Activated CD4-positive, alpha-beta T cell treated with anti-CD3 and anti-CD28 coated beads, Interleukin-2, amount 10 ng/mL, durations not matched to agents 24 days and 14 days (primary cell): Measurements from ENCODE around the gene NFE2L3. TPM values are rescaled to one million over a fixed set of nuclear protein-coding genes. Genes with fewer than 3 reads are reported as not detected.
"Not testable (repeated sequence)": the region's sequence is repeated elsewhere in the genome, so short reads cannot be mapped to it uniquely, and the experiment has no call there.

Source experiments
- DNase-seq: peaks from one replicate; pipeline ENCODE4 v3.0.0; 2022
- H3K27ac Mint-ChIP-seq: one replicate; pipeline ENCODE4 v1.8.0; 2022; ENCODE audit warnings: mild to moderate bottlenecking, mixed read lengths
- H3K27me3 Mint-ChIP-seq: one replicate; pipeline ENCODE4 v1.8.0; 2022; ENCODE audit warnings: mixed read lengths
- H3K36me3 Mint-ChIP-seq: one replicate; pipeline ENCODE4 v1.8.0; 2022; ENCODE audit warnings: low read depth, mild to moderate bottlenecking, mixed read lengths
- H3K4me1 Mint-ChIP-seq: one replicate; pipeline ENCODE4 v1.8.0; 2021; ENCODE audit warnings: mixed read lengths
- H3K4me3 Mint-ChIP-seq: one replicate; pipeline ENCODE4 v1.8.0; 2022; ENCODE audit warnings: mild to moderate bottlenecking, moderate library complexity, mixed read lengths
- H3K9me3 Mint-ChIP-seq: one replicate; pipeline ENCODE4 v1.8.0; 2021; ENCODE audit warnings: mixed read lengths
- intact Hi-C: fragments of 100-400 bp; cut with micrococcal nuclease; formaldehyde crosslinking; loops from one replicate; pipeline ENCODE4 v1.15.1; 2023
- total RNA-seq: library from RNA; stranded (reverse); gene quantifications from 2 replicates; pipeline ENCODE4 v1.2.3, GENCODE V29; 2022

Gene NFE2L3
- total RNA-seq, 1 donor from 2014 or later, result 67.8 TPM

GRCh38 chr7:26153241-26153822 lies 1.3 kb downstream of the NFE2L3 start:
- peak overlapping the region; percentile 99 for H3K27ac Mint-ChIP-seq
- H3K4me1 Mint-ChIP-seq, result peaks cover 55% of the 10 kb centered on the region
- DNase-seq, result peak; percentile 73
- peaks cover 1% of the 10 kb centered on the region for H3K27me3 Mint-ChIP-seq
- intact Hi-C loops, result loop anchor here (1.0 to 10.0 kb wide), 6 partner anchors 33 to 291 kb away; partner anchors contain the start of gene HNRNPA2B1
- H3K4me3 Mint-ChIP-seq, result peak overlapping the region; percentile 93
- H3K36me3 Mint-ChIP-seq, result peaks cover 35% of the 10 kb centered on the region
- H3K9me3 Mint-ChIP-seq, result peaks cover 3% of the 10 kb centered on the region

GRCh38 chr7:26153823-26154783 lies 2.1 kb downstream of the NFE2L3 start:
- H3K27ac Mint-ChIP-seq, result peak overlapping the region; percentile 99
- peak overlapping the region; percentile 93 for H3K4me3 Mint-ChIP-seq
- peaks cover 4% of the 10 kb centered on the region for H3K9me3 Mint-ChIP-seq
- peaks cover 41% of the 10 kb centered on the region for H3K36me3 Mint-ChIP-seq
- intact Hi-C loops, result loop anchor here (1.0 to 10.0 kb wide), 6 partner anchors 32 to 292 kb away; partner anchors contain the start of gene HNRNPA2B1
- DNase-seq, result peak; percentile 83
- H3K27me3 Mint-ChIP-seq, result peaks cover 1% of the 10 kb centered on the region
- H3K4me1 Mint-ChIP-seq, result peaks cover 63% of the 10 kb centered on the region

GRCh38 chr7:26155531-26156375 lies 3.8 kb downstream of the NFE2L3 start:
- Mint-ChIP-seq H3K4me1 (peaks cover 73% of the 10 kb centered on the region), H3K36me3 (peaks cover 55% of the 10 kb centered on the region), H3K27me3 (no peaks in the 10 kb centered on the region), H3K4me3 (peak overlapping the region; percentile 93), H3K9me3 (peaks cover 4% of the 10 kb centered on the region), H3K27ac (peak overlapping the region; percentile 99)
- intact Hi-C loops, result loop anchor here (1.0 to 10.0 kb wide), 6 partner anchors 11 to 261 kb away; no protein-coding TSS in a partner anchor
- peak; percentile 68 for DNase-seq

DNA sequence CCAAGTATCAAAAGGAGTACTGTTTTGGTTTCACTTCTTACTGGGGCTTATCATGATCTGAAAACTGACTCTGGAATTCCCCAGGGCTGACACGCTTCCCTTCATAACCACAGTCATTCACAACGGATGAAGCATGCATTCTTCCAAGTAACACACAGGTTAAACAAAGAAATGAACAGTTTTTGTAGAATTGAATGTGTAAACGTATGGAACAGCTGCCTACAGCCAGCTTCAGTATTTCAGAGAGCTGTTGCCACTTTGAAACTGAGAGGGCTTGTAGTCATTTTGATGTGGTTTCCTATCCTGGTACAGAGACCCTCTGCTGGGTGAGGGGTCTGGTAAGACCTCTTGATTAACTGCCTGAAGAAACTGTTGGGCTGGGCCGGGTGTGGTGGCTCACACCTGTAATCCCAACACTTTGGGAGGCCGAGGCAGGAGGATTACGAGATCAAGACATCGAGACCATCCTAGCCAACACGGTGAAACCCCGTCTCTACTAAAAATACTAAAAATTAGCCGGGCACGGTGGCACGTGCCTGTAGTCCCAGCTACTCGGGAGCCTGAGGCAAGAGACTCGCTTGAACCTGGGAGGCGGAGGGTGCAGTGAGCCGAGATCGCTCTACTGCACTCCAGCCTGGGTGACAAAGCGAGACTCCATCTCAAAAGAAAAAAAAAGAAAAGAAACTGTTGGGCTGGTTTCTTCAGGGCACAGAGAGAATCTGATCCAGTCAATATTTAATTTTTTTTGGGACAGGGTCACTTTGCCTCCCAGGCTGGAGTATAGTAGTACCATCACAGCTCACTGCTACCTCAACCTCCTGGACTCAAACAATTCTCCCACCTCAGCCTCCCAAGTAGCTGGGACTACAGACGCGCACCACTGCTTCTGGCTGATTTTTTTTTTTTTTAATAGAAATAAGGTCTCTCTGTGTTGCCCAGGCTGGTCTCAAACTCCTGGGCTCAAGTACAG lies 4.7 kb downstream of the NFE2L3 start:
- Mint-ChIP-seq H3K36me3 (peaks cover 61% of the 10 kb centered on the region), H3K27me3 (no peaks in the 10 kb centered on the region), H3K4me1 (peaks cover 71% of the 10 kb centered on the region), H3K9me3 (peaks cover 4% of the 10 kb centered on the region), H3K4me3 (peak overlapping the region; percentile 93), H3K27ac (peak overlapping the region; percentile 99)
- intact Hi-C loops, result loop anchor here (1.0 to 10.0 kb wide), 6 partner anchors 10 to 262 kb away; no protein-coding TSS in a partner anchor
- DNase-seq, result peak; percentile 90

- Mint-ChIP-seq H3K27me3 (no peaks in the 10 kb centered on the region), H3K4me3 (peak overlapping the region; percentile 93), H3K9me3 (peaks cover 4% of the 10 kb centered on the region), H3K27ac (peak overlapping the region; percentile 99), H3K4me1 (peaks cover 76% of the 10 kb centered on the region), H3K36me3 (peaks cover 66% of the 10 kb centered on the region)
- no peak for DNase-seq
- intact Hi-C loops, result loop anchor here (10.0 kb wide), 1 partner anchor 263 kb away; no protein-coding TSS in a partner anchor
These were observed 5.6 kb downstream of the NFE2L3 start for GRCh38 chr7:26157520-26158105.

- Mint-ChIP-seq H3K4me1 (peaks cover 80% of the 10 kb centered on the region), H3K27ac (peak overlapping the region; percentile 99), H3K27me3 (no peaks in the 10 kb centered on the region), H3K36me3 (peaks cover 67% of the 10 kb centered on the region), H3K4me3 (peak overlapping the region; percentile 93), H3K9me3 (peaks cover 4% of the 10 kb centered on the region)
- intact Hi-C loops, result loop anchor here (10.0 kb wide), 1 partner anchor 264 kb away; no protein-coding TSS in a partner anchor
- no peak for DNase-seq
These were observed 7.2 kb downstream of the NFE2L3 start for GRCh38 chr7:26159243-26159642.

- Mint-ChIP-seq H3K9me3 (peaks cover 4% of the 10 kb centered on the region), H3K36me3 (peaks cover 62% of the 10 kb centered on the region), H3K4me1 (peaks cover 70% of the 10 kb centered on the region), H3K27me3 (no peaks in the 10 kb centered on the region), H3K27ac (peak overlapping the region; percentile 73), H3K4me3 (no peak overlapping the region)
- intact Hi-C loops, result no loop called here
- DNase-seq, result no peak
These were observed 8.9 kb downstream of the NFE2L3 start for GRCh38 chr7:26160896-26161295.

GRCh38 chr7:26162431-26162830 lies 10.4 kb downstream of the NFE2L3 start:
- Mint-ChIP-seq H3K4me3 (no peak overlapping the region), H3K27ac (no peak overlapping the region), H3K27me3 (no peaks in the 10 kb centered on the region), H3K36me3 (peaks cover 63% of the 10 kb centered on the region), H3K4me1 (peaks cover 73% of the 10 kb centered on the region), H3K9me3 (peaks cover 4% of the 10 kb centered on the region)
- intact Hi-C loops, result no loop called here
- DNase-seq, result no peak

GRCh38 chr7:26163804-26164203 lies 11.8 kb downstream of the NFE2L3 start:
- H3K27me3 Mint-ChIP-seq, DNase-seq, H3K9me3 Mint-ChIP-seq, H3K27ac Mint-ChIP-seq, H3K4me3 Mint-ChIP-seq, intact Hi-C loops: not testable (repeated sequence)
- Mint-ChIP-seq H3K4me1 (peaks cover 65% of the 10 kb centered on the region), H3K36me3 (peaks cover 57% of the 10 kb centered on the region)

GRCh38 chr7:26165950-26166683 lies 14.1 kb downstream of the NFE2L3 start:
- Mint-ChIP-seq H3K27me3 (no peaks in the 10 kb centered on the region), H3K9me3 (no peaks in the 10 kb centered on the region), H3K36me3 (peaks cover 55% of the 10 kb centered on the region), H3K4me3 (peak overlapping the region; percentile 44), H3K4me1 (peaks cover 57% of the 10 kb centered on the region), H3K27ac (peak overlapping the region; percentile 71)
- no peak for DNase-seq
- intact Hi-C loops, result loop anchor here (1.0 kb wide), 1 partner anchor 10 kb away; no protein-coding TSS in a partner anchor

DNA sequence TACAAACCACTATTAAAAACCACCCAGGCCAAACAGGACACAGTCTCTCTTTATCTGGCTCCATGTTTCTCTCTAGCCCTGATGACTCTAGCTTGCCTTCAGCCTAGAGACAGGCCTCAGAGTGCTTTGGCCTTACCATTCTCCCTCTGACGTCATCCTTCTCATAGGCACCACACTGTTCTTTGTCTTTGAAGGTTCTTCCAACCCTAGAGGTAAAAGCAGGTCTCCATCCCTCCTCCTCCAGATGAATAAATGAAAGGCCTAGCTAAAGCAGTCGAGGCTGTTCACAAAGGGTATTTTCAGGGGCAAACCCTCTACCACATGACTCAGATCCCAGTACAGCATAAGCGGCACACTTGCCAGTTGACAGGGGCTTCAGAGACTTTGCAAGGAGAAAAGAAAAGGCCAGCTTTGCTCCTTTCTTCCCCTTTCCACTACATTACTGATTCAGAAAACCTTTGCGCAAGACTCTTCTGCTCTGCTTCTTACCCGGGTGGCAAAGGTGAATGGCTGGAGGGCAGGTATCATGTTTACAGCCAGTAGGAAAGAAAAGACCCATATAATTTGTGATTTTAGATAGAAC lies 14.8 kb downstream of the NFE2L3 start:
- Mint-ChIP-seq H3K4me3 (peak overlapping the region; percentile 15), H3K27ac (peak overlapping the region; percentile 71), H3K4me1 (peaks cover 55% of the 10 kb centered on the region), H3K36me3 (peaks cover 58% of the 10 kb centered on the region), H3K27me3 (no peaks in the 10 kb centered on the region), H3K9me3 (no peaks in the 10 kb centered on the region)
- DNase-seq, result no peak
- intact Hi-C loops, result loop anchor here (1.0 kb wide), 1 partner anchor 10 kb away; no protein-coding TSS in a partner anchor
